GM12874 (cell line): ENCODE measurements around the gene PCNX2.

Source experiments
- TF ChIP-seq, protein P1 (sequence below): IDR thresholded peaks from 2 replicates; pipeline ENCODE4 v1.5.1; 2011; ENCODE audit warnings: low read depth, mild to moderate bottlenecking, control low read depth, low read length, moderate library complexity; ENCODE audit not compliant: insufficient read depth

PCNX2 gene

DNA sequence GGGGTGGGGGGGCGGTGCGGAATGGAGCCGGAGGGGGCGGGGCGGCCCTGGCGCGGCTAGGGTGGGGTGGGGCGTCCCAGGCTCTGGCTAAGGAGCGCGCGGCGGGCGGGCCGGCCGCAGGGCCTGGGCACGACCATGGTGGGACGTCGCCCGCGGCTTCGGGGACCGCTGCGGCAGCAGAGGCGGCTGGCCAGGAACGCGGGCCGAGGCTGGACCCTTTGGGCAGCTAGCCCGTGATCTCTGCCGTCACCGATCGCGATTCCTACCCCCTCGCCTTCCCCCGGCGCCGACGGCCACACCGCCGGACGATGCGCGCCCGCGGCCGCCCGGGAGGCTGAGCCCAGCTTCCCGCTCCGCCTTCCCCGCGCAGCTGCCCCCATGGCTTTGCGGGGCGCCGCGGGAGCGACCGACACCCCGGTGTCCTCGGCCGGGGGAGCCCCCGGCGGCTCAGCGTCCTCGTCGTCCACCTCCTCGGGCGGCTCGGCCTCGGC lies 32.2 kb upstream of the PCNX2 start, which contains the start of gene MAP3K21:
MAP3K21 (plus strand) TSS at position 74 of the 491 bp plus-strand sequence; CDS start at position 379, 305 bp downstream.
- TF ChIP-seq, protein P1, sequence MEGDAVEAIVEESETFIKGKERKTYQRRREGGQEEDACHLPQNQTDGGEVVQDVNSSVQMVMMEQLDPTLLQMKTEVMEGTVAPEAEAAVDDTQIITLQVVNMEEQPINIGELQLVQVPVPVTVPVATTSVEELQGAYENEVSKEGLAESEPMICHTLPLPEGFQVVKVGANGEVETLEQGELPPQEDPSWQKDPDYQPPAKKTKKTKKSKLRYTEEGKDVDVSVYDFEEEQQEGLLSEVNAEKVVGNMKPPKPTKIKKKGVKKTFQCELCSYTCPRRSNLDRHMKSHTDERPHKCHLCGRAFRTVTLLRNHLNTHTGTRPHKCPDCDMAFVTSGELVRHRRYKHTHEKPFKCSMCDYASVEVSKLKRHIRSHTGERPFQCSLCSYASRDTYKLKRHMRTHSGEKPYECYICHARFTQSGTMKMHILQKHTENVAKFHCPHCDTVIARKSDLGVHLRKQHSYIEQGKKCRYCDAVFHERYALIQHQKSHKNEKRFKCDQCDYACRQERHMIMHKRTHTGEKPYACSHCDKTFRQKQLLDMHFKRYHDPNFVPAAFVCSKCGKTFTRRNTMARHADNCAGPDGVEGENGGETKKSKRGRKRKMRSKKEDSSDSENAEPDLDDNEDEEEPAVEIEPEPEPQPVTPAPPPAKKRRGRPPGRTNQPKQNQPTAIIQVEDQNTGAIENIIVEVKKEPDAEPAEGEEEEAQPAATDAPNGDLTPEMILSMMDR: no peak

DNA sequence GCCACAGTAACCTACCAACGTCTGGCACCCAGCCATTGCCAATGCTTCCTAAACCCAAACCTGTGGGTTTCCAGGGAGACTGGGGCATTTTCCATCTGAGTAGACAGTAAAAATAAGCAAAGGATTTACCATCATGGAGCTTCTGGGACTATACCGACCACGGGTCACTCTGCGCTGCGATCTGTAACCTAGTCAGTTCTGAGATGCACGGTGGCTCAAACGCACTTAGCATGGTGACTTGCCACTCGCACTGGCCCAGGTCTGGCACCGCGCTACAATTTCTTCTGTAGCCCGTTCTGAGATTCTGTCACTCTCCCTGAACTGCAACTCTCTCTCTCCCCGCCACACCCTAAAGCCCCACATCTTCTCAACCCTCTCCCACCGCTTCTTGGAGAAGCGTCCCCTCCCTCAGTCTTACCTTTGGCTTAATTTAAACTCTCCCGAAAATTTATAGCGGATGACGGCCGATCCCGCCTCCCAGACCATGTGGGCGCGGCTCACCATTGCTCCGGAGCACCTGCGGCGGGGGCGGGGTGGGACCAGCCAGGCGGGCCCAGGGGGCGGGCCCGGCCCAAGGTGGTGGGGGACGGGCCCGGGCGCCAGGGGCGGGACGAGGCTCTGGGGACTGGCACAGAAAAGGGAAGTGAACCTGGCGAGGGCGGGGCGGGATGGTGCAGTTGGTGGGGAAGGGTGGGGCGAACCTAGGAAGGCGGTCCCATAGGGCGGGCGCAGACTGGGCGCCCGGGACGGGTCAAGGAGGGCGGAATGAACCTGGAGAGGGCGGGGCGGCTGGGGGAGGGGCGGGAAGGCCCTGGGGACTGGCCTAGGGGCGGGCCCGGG lies 31.5 kb upstream of the PCNX2 start:
- TF ChIP-seq, protein P1: no peak

DNA sequence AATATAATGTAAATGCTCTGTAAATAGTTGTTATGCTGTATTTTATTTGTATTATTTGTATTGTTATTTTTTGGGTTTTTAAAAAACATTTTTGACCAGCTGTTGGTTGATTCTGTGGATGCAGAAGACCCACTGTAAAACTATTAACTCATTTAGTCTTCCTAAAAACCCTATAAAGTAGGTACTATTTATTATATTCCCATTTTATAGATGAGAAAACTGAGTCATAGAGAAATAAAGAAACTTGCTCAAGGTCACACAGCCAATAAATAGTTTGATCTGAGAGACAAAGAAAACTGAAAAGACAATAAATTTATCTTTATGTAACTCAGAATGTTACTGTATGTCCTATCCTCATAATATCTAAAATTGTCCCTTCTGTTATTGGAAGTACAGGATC lies 30.8 kb upstream of the PCNX2 start:
- TF ChIP-seq, protein P1: no peak

DNA sequence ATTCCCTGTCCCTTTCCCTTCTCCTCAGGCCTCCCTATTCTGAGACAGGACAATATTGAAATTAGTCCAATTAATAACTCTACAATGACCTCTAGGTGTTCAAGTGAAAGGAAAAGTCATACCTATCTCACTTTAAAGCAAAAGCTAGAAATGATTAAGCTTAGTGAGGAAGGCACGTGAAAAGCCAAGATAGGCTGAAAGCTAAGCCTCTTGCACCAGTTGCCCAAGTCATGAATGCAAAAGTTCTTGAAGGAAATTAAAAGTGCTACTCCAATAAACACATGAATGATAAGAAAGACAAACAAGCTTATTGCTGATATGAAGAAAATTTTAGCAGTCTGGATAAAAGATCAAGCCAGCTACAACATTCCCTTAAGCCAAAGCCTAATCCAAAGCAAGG lies 28.2 kb upstream of the PCNX2 start:
- TF ChIP-seq, protein P1: no peak

DNA sequence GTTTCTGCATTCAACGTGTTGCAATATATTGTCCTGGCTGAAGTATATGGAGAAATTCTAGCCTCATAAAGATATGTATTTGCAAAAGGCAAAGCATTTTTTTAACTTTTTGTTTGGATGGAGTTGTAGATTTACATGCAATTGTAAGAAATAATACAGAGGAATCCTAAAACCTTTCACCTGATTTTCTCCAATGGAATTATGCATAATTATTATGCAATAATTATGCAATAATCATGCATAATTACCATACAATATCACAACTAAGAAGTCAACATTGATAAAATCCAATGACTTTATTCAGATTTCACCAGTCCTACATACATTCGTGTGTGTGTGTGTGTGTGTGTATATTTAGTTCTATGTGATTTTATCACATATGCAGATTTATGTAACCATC lies 24.5 kb upstream of the PCNX2 start:
- TF ChIP-seq, protein P1: no peak

DNA sequence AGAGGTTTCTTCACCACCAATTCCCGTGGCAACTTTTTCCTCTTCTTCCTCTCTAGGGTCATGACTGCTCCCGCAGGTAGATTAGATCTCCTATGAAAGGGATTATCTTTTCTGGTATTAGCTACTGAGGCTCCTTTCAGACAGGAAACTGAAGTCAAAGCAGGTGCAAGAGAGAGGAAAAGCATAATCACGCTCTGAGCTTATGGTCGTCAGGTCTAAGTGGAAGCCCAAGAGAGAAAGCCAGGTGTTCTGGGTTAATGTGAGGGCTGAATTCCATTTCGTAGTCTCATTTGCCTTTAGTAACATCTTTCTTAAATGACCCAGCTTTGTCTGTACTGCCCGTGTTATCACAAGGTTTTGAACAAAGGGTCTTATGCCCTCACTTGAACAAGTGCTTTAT lies 23.7 kb upstream of the PCNX2 start:
- TF ChIP-seq, protein P1: no peak

DNA sequence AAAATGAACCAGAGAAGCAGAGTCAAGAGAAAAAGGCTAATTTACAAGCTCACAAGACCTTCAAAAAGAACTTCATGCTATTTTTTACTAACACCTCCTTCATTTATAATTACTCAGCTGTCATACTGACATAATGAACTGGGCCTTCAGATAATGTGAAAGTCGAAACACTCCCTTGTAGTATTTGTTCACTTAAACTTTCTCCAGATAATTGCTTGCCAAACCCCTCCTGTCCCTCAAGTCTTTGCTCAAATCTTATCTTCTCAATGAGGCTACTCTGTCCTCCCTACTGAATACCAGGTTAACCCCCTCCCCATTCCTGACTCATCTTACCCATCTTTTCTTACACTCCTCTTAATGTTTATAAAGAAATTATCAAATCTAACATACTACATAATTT lies 20.9 kb upstream of the PCNX2 start:
- TF ChIP-seq, protein P1: no peak
